ENCODE measurements around the gene LRR1.
"Not testable (repeated sequence)": the region's sequence is repeated elsewhere in the genome, so short reads cannot be mapped to it uniquely, and the experiment has no call there.

LRR1 gene

GRCh38 chr14:49654511-49654910 is 55.8 kb downstream of the LRR1 start:
- H3K36me3 Mint-ChIP-seq (ENCODE audit: insufficient read depth) = peaks cover 2% of the 10 kb centered on the region

GRCh38 chr14:49657500-49657899 is 58.8 kb downstream of the LRR1 start:
- not testable (repeated sequence) for DNase-seq (ENCODE audit: low spot score in 2 of 2); H3K27ac Mint-ChIP-seq (ENCODE audit: low read depth); H3K4me3 Mint-ChIP-seq; ATAC-seq (replicated peaks; ENCODE audit: extremely low read depth, poor library complexity, severe bottlenecking); H3K27me3 Mint-ChIP-seq; H3K36me3 Mint-ChIP-seq (ENCODE audit: insufficient read depth); H3K4me1 Mint-ChIP-seq; H3K9me3 Mint-ChIP-seq

More at GRCh38 chr14:49654511-49654910, 55.8 kb downstream of the LRR1 start:
- H3K4me3 Mint-ChIP-seq = no peak overlapping the region
- H3K4me1 Mint-ChIP-seq = no peaks in the 10 kb centered on the region
- H3K27ac Mint-ChIP-seq (ENCODE audit: low read depth) = no peak overlapping the region
- H3K27me3 Mint-ChIP-seq = no peaks in the 10 kb centered on the region
- no peaks in the 10 kb centered on the region for H3K9me3 Mint-ChIP-seq
- ATAC-seq (replicated peaks; ENCODE audit: extremely low read depth, poor library complexity, severe bottlenecking) (no peak), DNase-seq (ENCODE audit: low spot score in 2 of 2) (no peak)

GRCh38 chr14:49659526-49660455 is 61.1 kb downstream of the LRR1 start:
- Mint-ChIP-seq H3K36me3 (ENCODE audit: insufficient read depth) (no peaks in the 10 kb centered on the region), H3K9me3 (no peaks in the 10 kb centered on the region), H3K27me3 (no peaks in the 10 kb centered on the region), H3K4me3 (no peak overlapping the region), H3K27ac (ENCODE audit: low read depth) (no peak overlapping the region), H3K4me1 (no peaks in the 10 kb centered on the region)
- ATAC-seq (replicated peaks; ENCODE audit: extremely low read depth, poor library complexity, severe bottlenecking) = no peak
- DNase-seq (ENCODE audit: low spot score in 2 of 2) = no peak
